ENCODE measurements around the gene GPATCH2L. TPM values are rescaled to one million over a fixed set of nuclear protein-coding genes. Genes with fewer than 3 reads are reported as not detected.

GPATCH2L gene
- total and polyA plus RNA-seq, 8 donors: 2.2 to 96.5 (median 22.9) TPM

DNA sequence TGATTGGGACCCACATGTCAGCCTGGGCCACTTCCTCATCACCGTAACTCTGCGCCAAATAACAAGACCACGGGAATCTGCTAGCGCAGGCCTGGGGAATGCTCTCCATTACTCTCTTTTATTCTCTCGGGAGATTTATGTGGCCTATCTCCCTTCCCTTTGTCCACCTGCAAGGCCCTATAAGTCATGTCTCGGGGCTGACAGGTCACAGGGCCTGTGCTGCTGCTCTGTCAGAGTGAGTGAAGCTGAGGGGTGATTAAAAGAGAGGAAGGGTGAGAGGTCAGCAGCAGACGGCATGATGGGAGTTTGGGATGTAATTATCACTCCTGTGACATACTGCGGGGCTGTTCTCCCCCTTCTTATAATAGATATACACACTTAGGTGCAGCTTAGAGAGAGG, 26.2 kb upstream of the GPATCH2L start:
- H3K27ac ChIP-seq: no peak overlapping the region
- H3K4me1 ChIP-seq: no peaks in the 10 kb centered on the region
- TF ChIP-seq EP300 (IDR thresholded peaks at IDR 0.05) (no peak), POLR2A (IDR thresholded peaks at IDR 0.05) (no peak)
- no peaks in the 10 kb centered on the region for H3K9me3 ChIP-seq
- no peak for DNase-seq
- intact Hi-C loops (cut with DNase I; ENCODE audit: low total_unique reads): no loop called here
- H3K36me3 ChIP-seq: no peaks in the 10 kb centered on the region
- no peak overlapping the region for H3K4me3 ChIP-seq
- WGBS, 5 donors: 49 to 67% (median 53%) methylated on average over 8 of the region's 8 CpGs
- peaks cover 0 to 40% (median 0%) of the 10 kb centered on the region in 3 donors for H3K27me3 ChIP-seq

GRCh38 chr14:76126076-76126475, 25.6 kb upstream of the GPATCH2L start:
- H3K9me3 ChIP-seq: no peaks in the 10 kb centered on the region
- no peaks in the 10 kb centered on the region for H3K4me1 ChIP-seq
- TF ChIP-seq EP300 (IDR thresholded peaks at IDR 0.05): no peak
- no peak for TF ChIP-seq POLR2A (IDR thresholded peaks at IDR 0.05)
- no peak for TF ChIP-seq POLR2AphosphoS5 (IDR thresholded peaks at IDR 0.05)
- TF ChIP-seq, protein P1, sequence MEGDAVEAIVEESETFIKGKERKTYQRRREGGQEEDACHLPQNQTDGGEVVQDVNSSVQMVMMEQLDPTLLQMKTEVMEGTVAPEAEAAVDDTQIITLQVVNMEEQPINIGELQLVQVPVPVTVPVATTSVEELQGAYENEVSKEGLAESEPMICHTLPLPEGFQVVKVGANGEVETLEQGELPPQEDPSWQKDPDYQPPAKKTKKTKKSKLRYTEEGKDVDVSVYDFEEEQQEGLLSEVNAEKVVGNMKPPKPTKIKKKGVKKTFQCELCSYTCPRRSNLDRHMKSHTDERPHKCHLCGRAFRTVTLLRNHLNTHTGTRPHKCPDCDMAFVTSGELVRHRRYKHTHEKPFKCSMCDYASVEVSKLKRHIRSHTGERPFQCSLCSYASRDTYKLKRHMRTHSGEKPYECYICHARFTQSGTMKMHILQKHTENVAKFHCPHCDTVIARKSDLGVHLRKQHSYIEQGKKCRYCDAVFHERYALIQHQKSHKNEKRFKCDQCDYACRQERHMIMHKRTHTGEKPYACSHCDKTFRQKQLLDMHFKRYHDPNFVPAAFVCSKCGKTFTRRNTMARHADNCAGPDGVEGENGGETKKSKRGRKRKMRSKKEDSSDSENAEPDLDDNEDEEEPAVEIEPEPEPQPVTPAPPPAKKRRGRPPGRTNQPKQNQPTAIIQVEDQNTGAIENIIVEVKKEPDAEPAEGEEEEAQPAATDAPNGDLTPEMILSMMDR (IDR thresholded peaks at IDR 0.05): no peak
- WGBS, 5 donors: 73 to 87% (median 84%) methylated on average over 5 of the region's 5 CpGs
- no peak overlapping the region for H3K4me3 ChIP-seq
- H3K36me3 ChIP-seq: no peaks in the 10 kb centered on the region
- DNase-seq: no peak
- H3K27ac ChIP-seq: no peak overlapping the region
- intact Hi-C loops (cut with DNase I; ENCODE audit: low total_unique reads): no loop called here
- peaks cover 0 to 45% (median 3%) of the 10 kb centered on the region in 3 donors for H3K27me3 ChIP-seq

DNA sequence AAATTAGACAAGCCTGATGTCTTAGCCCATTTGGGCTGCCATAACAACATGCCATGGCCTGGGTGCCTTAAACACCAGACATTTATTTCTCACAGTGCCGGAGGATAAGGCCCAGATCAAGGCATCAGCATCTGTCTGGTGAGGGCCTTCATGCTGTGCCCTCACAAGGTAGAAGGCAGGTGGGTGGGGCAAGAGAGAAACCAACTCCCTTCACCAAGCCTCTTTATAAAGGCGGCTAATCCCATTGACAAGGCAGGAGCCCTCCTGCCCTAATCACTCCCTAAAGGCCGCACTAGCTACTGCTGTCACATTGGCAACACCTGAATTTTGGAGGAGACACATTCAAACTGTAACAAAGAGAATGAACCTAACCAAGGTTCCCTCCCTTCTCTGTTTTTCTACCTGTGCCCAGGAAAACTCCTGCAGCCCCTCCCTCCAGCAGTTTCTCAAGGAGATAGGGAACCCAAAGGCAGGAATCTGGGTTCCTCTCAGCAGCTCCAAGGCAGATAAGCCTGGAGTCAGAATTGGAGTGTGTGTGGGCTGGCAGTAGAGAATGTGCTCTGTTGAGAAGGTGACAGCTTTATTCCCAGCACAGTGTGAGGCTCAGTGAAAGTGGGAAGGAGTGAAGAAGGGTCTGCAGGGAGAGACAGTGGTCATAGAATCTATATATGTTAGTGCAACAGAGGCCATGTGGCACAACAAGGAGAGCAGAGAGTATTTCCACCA, 21.7 kb upstream of the GPATCH2L start:
- no peaks in the 10 kb centered on the region for H3K4me1 ChIP-seq
- H3K4me3 ChIP-seq: no peak overlapping the region
- peaks cover 0 to 85% (median 19%) of the 10 kb centered on the region in 3 donors for H3K27me3 ChIP-seq
- WGBS, 5 donors: 33 to 83% (median 43%) methylated on average over 2 to 3 of the region's 3 CpGs
- no peak for DNase-seq
- intact Hi-C loops (cut with DNase I; ENCODE audit: low total_unique reads): no loop called here
- no peaks in the 10 kb centered on the region for H3K36me3 ChIP-seq
- no peak overlapping the region for H3K27ac ChIP-seq
- TF ChIP-seq, protein P1 (IDR thresholded peaks at IDR 0.05): no peak
- TF ChIP-seq POLR2A (IDR thresholded peaks at IDR 0.05): no peak
- TF ChIP-seq POLR2AphosphoS5 (IDR thresholded peaks at IDR 0.05): no peak
- TF ChIP-seq EP300 (IDR thresholded peaks at IDR 0.05): no peak
- no peaks in the 10 kb centered on the region for H3K9me3 ChIP-seq

- H3K27me3 ChIP-seq: peaks cover 4 to 91% (median 32%) of the 10 kb centered on the region in 3 donors
- H3K9me3 ChIP-seq: no peaks in the 10 kb centered on the region
- TF ChIP-seq, protein P1 (IDR thresholded peaks at IDR 0.05): no peak
- TF ChIP-seq POLR2AphosphoS5 (IDR thresholded peaks at IDR 0.05) (no peak), POLR2A (IDR thresholded peaks at IDR 0.05) (no peak), EP300 (IDR thresholded peaks at IDR 0.05) (no peak)
- H3K4me1 ChIP-seq: no peaks in the 10 kb centered on the region
- WGBS, 5 donors: 13 to 25% (median 17%) methylated on average over 5 to 30 of the region's 30 CpGs
- no peak overlapping the region for H3K4me3 ChIP-seq
- DNase-seq: no peak
- no peaks in the 10 kb centered on the region for H3K36me3 ChIP-seq
- intact Hi-C loops (cut with DNase I; ENCODE audit: low total_unique reads): no loop called here
- H3K27ac ChIP-seq: no peak overlapping the region
Measured at GRCh38 chr14:76131071-76131965, 20.4 kb upstream of the GPATCH2L start.

Measured in stomach (tissue), 9 donors.